WERI-Rb-1 (cell line): ENCODE results near the gene SUSD4.

Source experiments
- DNase-seq: peaks from one replicate; pipeline ENCODE4 v3.0.0-alpha.2; 2020
- H3K27ac ChIP-seq: fragments of 250-450 bp; sonication (Bioruptor Pico); 2 replicates; pipeline ENCODE4 v1.5.1; 2020; ENCODE audit warnings: mild to moderate bottlenecking, moderate library complexity
- H3K27me3 ChIP-seq: fragments of 250-450 bp; sonication (Bioruptor Pico); 2 replicates; pipeline ENCODE4 v1.5.1; 2021; ENCODE audit warnings: mild to moderate bottlenecking, low read depth, moderate library complexity; ENCODE audit not compliant: insufficient read depth, severe bottlenecking
- H3K36me3 ChIP-seq: fragments of 250-450 bp; sonication (Bioruptor Pico); 2 replicates; pipeline ENCODE4 v1.5.1; 2020; ENCODE audit warnings: mild to moderate bottlenecking, moderate library complexity
- H3K4me3 ChIP-seq: 2 replicates; pipeline ENCODE4 v1.5.1; 2011; ENCODE audit warnings: low read depth, mild to moderate bottlenecking, control low read depth, low read length
- H3K9me3 ChIP-seq: fragments of 250-450 bp; sonication (Bioruptor Pico); 2 replicates; pipeline ENCODE4 v1.5.1; 2021; ENCODE audit warnings: mild to moderate bottlenecking, moderate library complexity; ENCODE audit not compliant: severe bottlenecking
- TF ChIP-seq, protein P1 (sequence below): IDR thresholded peaks from 2 replicates; pipeline ENCODE4 v1.5.1; 2011; ENCODE audit warnings: low read depth, mild to moderate bottlenecking, control low read depth, inconsistent platforms, low read length

Gene SUSD4

DNA sequence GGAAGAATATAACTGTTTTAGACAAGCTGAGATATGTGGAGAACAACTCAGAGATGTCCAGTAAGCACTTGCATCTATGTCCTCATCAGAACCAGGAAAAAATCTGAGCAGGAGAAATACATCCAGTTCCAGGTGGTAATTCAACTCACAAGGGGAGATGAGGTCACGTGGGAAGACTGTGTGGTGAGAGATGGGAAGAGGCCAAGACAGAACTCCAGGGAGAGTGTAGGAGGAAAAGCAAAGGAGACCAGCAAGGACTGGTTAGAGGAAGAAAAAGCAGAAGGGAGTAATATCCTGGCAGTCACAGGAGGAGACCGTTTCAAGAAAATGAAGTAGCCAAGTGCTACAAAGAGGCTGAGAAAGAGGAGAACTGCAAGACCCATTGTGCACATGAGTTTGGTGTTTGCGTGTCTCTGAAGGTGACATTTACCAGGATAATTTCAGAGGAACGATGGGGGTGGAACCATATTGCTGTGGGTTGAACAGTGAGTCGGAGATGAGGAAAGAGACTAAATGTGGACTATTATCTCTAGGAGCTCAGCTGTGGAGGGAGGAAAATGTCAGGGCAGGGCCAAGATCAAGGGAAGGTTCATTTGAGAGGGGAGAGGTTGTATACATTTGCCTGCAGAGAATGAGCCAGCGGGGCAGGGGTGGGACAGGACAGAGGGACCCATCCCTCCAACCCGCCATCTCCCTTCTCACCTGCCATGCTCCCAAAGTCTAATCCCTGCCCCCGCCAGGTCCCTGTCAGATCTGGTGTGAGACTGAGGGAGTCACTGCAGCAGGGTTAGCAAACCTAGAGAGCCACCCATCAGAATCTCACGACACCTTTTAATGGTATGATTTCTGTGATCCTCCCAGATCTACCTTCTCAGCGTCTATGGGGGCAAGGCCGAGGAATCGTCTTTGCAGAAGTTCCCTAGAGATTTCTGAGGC lies 24.9 kb downstream of the SUSD4 start:
- Histone ChIP-seq H3K36me3 (no peaks in the 10 kb centered on the region), H3K4me3 (no peak overlapping the region), H3K27ac (no peak overlapping the region), H3K9me3 (no peaks in the 10 kb centered on the region), H3K27me3 (no peaks in the 10 kb centered on the region)
- TF ChIP-seq, protein P1, sequence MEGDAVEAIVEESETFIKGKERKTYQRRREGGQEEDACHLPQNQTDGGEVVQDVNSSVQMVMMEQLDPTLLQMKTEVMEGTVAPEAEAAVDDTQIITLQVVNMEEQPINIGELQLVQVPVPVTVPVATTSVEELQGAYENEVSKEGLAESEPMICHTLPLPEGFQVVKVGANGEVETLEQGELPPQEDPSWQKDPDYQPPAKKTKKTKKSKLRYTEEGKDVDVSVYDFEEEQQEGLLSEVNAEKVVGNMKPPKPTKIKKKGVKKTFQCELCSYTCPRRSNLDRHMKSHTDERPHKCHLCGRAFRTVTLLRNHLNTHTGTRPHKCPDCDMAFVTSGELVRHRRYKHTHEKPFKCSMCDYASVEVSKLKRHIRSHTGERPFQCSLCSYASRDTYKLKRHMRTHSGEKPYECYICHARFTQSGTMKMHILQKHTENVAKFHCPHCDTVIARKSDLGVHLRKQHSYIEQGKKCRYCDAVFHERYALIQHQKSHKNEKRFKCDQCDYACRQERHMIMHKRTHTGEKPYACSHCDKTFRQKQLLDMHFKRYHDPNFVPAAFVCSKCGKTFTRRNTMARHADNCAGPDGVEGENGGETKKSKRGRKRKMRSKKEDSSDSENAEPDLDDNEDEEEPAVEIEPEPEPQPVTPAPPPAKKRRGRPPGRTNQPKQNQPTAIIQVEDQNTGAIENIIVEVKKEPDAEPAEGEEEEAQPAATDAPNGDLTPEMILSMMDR = no peak
- no peak for DNase-seq

DNA sequence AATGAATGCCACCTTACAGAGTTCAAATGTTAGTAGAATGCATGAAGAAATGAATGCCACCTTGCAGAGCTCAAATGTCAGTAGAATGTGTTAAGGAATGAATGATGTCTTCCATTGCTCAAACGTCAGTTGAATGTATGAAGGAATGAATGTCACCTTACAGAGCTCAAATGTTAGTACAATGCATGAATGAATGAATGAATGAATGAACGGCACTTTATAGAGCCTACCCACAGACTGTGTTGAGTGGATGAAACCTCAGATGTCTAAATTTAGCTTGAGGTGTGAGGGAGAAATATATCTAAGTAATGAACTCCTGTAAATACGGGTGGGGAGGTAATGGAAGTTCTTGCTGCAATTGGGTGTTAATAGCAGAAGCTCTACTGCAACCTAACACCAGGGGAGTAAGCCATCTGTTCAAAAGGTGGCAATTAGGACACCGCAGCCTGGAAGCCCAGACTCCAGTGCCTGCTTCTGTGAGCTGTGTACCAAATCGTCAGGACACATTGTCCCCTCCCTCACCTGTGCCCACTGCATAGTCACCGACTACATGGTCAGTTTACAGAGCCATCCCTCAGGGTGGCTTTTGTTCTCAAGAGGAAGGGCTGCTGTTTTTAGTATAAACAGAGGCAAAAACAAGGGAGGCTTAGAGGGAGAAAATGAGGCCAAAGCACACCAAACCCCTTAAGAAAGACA lies 26.7 kb downstream of the SUSD4 start:
- H3K27me3 ChIP-seq = no peaks in the 10 kb centered on the region
- peak; percentile 18 for DNase-seq
- no peaks in the 10 kb centered on the region for H3K36me3 ChIP-seq
- TF ChIP-seq, protein P1 = no peak
- no peak overlapping the region for H3K27ac ChIP-seq
- H3K9me3 ChIP-seq = no peaks in the 10 kb centered on the region
- no peak overlapping the region for H3K4me3 ChIP-seq

DNA sequence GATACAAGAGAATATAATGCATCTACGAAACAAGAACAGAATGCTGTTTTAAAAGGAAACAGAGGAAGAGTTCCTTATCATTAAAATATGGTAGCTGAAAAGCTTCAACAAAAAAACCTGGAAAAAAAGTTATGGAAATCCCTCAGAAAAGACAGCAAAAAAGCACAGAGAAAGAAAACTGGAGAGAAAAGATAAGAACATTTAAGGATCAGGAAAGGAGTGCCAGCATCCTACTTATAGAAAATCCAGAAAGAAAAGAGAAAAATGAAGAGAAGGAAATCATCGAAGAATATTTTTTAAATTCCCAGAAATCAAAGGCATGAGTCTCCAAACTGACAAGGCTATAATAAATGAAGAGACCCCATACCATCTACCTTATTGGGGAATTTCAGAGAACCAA lies 29.8 kb downstream of the SUSD4 start:
- Histone ChIP-seq H3K9me3 (no peaks in the 10 kb centered on the region), H3K27me3 (no peaks in the 10 kb centered on the region), H3K27ac (no peak overlapping the region), H3K36me3 (no peaks in the 10 kb centered on the region), H3K4me3 (no peak overlapping the region)
- DNase-seq = no peak
- TF ChIP-seq, protein P1 = no peak

DNA sequence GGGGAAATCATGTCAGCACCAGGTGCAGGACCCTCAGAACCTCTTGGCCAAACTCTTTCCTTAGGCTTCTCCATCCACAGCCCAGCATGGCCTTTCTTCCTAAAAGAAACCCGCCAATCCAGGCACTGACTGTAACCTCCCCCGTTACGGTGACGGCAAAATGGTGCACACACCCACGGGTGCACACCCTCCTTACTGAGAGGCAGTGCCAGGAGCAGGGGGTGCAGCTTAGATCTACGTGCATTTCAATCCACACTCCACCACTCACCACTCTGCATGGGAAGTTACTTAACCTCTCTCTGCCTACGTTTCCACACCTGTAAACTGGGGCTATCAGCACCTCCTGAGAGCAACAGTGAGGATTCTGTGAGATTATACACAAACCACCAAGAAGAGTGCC lies 31.0 kb downstream of the SUSD4 start:
- no peaks in the 10 kb centered on the region for H3K36me3 ChIP-seq
- no peak overlapping the region for H3K27ac ChIP-seq
- TF ChIP-seq, protein P1 = no peak
- H3K4me3 ChIP-seq = no peak overlapping the region
- no peak for DNase-seq
- H3K27me3 ChIP-seq = no peaks in the 10 kb centered on the region
- H3K9me3 ChIP-seq = no peaks in the 10 kb centered on the region

DNA sequence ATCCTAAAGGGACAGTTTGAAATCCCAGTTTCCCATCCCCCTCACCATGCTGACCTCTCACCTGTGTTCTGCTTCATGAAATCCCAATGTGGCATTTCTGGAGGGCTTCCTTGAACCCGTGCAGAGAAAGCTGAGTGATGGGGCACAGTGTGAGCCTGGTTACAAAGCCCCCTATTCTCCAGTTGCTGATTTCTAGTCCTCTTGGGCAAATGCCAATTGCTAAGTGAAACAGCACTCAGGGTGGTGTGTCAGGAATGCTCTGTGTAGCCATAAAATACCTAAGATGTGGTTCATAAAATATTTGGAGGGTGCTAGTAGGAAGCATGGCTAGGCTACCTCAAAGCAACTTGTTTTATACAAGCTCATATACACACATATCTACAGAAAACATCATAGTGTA lies 32.0 kb downstream of the SUSD4 start:
- TF ChIP-seq, protein P1 = no peak
- no peak overlapping the region for H3K27ac ChIP-seq
- H3K9me3 ChIP-seq = no peaks in the 10 kb centered on the region
- no peaks in the 10 kb centered on the region for H3K36me3 ChIP-seq
- no peak overlapping the region for H3K4me3 ChIP-seq
- no peak for DNase-seq
- no peaks in the 10 kb centered on the region for H3K27me3 ChIP-seq
